Liver (tissue), 3 donors: ENCODE data around the gene RHOG.

Source experiments
- CTCF ChIP-seq: fragments of 150-350 bp; IDR thresholded peaks from 2 replicates; pipeline ENCODE4 v1.5.1; 2017; ENCODE audit warnings: improper control_type of control experiment, low read depth, low read length; ENCODE audit not compliant: missing input control
- FOXA2 ChIP-seq: IDR thresholded peaks from 2 replicates; pipeline ENCODE4 v1.6.1; 2016; ENCODE audit warnings: antibody characterized with exemption
- GABPA ChIP-seq, 2 donors: IDR thresholded peaks in 1 of 2; conservative IDR thresholded peaks in 1 of 2; 2 replicates each; pipeline ENCODE4 v1.6.1; 2016; ENCODE audit warnings: antibody characterized with exemption in 2 of 2, mild to moderate bottlenecking in 1 of 2, moderate library complexity in 1 of 2
- JUND ChIP-seq, 2 donors: IDR thresholded peaks; 2 replicates each; pipeline ENCODE4 v1.6.1; 2016; ENCODE audit warnings: antibody characterized with exemption in 2 of 2
- MAX ChIP-seq: IDR thresholded peaks from 2 replicates; pipeline ENCODE4 v1.6.1; 2016; ENCODE audit warnings: antibody characterized with exemption
- RAD21 ChIP-seq, 2 donors: IDR thresholded peaks; 2 replicates each; pipeline ENCODE4 v1.6.1; 2016; ENCODE audit warnings: antibody characterized with exemption in 2 of 2, mild to moderate bottlenecking in 2 of 2
- SP1 ChIP-seq: IDR thresholded peaks from 2 replicates; pipeline ENCODE4 v1.6.1; 2018; ENCODE audit warnings: antibody characterized with exemption, mild to moderate bottlenecking
- TF ChIP-seq, protein P1 (sequence below): IDR thresholded peaks from 2 replicates; pipeline ENCODE4 v1.6.1; 2016; ENCODE audit warnings: antibody characterized with exemption
- donor health status: healthy.
- donor health status: healthy.

GRCh38 chr11:3859373-3859881 is 18.7 kb upstream of the RHOG start:
- no peak for TF ChIP-seq CTCF
- TF ChIP-seq, protein P1, sequence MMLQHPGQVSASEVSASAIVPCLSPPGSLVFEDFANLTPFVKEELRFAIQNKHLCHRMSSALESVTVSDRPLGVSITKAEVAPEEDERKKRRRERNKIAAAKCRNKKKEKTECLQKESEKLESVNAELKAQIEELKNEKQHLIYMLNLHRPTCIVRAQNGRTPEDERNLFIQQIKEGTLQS, result no peak
- TF ChIP-seq SP1, result no peak
- no peak for TF ChIP-seq JUND (IDR thresholded peaks at IDR 0.05)
- no peak for TF ChIP-seq MAX
- no peak for TF ChIP-seq RAD21 (IDR thresholded peaks at IDR 0.05)
- TF ChIP-seq FOXA2, result no peak
- TF ChIP-seq GABPA (IDR thresholded peaks at IDR 0.05 in 1 of 2, conservative IDR thresholded peaks at IDR 0.05 in 1 of 2), result no peak
